ENCODE data around the gene CYP26B1. TPM values are rescaled to one million over a fixed set of nuclear protein-coding genes. Genes with fewer than 3 reads are reported as not detected.

CYP26B1 gene
- total RNA-seq, 1 donor from 2014 or later, result 1,322 TPM

DNA sequence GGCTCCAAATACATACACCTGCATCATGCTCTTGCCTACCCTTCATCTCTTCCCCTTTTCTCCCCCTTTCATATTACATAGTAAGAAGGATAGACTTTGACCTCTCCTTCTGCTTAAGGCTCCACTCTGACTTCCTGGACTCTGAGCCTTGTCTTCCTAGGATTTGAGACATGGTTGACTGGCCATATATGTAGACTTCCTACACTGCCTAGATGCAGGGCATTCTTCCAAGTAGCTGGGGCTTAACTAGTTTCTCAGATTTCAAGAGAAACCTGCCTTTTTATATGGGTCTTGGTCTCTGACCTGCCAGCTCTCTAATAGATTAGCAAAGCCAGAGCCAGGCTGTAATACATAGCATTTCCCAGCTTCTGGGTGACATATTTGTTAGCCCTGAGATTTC is 35.4 kb upstream of the CYP26B1 start:
- TF ChIP-seq, protein P1, sequence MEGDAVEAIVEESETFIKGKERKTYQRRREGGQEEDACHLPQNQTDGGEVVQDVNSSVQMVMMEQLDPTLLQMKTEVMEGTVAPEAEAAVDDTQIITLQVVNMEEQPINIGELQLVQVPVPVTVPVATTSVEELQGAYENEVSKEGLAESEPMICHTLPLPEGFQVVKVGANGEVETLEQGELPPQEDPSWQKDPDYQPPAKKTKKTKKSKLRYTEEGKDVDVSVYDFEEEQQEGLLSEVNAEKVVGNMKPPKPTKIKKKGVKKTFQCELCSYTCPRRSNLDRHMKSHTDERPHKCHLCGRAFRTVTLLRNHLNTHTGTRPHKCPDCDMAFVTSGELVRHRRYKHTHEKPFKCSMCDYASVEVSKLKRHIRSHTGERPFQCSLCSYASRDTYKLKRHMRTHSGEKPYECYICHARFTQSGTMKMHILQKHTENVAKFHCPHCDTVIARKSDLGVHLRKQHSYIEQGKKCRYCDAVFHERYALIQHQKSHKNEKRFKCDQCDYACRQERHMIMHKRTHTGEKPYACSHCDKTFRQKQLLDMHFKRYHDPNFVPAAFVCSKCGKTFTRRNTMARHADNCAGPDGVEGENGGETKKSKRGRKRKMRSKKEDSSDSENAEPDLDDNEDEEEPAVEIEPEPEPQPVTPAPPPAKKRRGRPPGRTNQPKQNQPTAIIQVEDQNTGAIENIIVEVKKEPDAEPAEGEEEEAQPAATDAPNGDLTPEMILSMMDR (IDR thresholded peaks at IDR 0.05; ENCODE audit: unreplicated experiment), result no peak
- no peaks in the 10 kb centered on the region for H3K9me3 Mint-ChIP-seq
- DNase-seq (ENCODE audit: low spot score in 2 of 2, unreplicated experiment in 2 of 2), result no peak
- H3K27ac Mint-ChIP-seq, result peak overlapping the region; percentile 80
- no peak overlapping the region for H3K4me3 Mint-ChIP-seq
- H3K4me1 Mint-ChIP-seq, result peaks cover 18% of the 10 kb centered on the region
- no peaks in the 10 kb centered on the region for H3K27me3 Mint-ChIP-seq (ENCODE audit: low read depth)
- peaks cover 39% of the 10 kb centered on the region for H3K36me3 Mint-ChIP-seq

DNA sequence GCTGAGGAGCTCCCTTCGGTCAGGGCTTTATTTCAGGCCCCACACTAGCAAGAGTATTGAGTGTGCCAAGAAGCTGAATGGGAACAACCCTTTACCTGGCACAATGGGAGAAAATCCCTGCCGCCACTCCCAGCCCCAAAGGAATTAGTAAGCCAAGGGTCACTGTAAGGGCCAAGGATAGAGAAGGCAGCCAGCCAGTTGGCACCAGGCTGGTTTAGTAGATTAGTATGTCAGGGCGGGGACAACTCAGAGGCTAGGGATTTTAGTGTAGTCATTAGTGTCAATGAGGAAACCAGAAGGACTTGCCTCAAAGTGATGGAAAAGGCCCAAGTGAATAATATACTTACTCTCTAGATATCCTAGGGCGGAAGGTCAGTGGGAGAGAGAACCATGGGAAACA is 34.9 kb upstream of the CYP26B1 start:
- Mint-ChIP-seq H3K36me3 (peaks cover 44% of the 10 kb centered on the region), H3K27me3 (ENCODE audit: low read depth) (no peaks in the 10 kb centered on the region), H3K4me1 (peaks cover 18% of the 10 kb centered on the region), H3K4me3 (no peak overlapping the region), H3K9me3 (no peaks in the 10 kb centered on the region), H3K27ac (peak overlapping the region; percentile 80)
- DNase-seq (ENCODE audit: low spot score in 2 of 2, unreplicated experiment in 2 of 2), result no peak
- TF ChIP-seq, protein P1 (IDR thresholded peaks at IDR 0.05; ENCODE audit: unreplicated experiment), result no peak

DNA sequence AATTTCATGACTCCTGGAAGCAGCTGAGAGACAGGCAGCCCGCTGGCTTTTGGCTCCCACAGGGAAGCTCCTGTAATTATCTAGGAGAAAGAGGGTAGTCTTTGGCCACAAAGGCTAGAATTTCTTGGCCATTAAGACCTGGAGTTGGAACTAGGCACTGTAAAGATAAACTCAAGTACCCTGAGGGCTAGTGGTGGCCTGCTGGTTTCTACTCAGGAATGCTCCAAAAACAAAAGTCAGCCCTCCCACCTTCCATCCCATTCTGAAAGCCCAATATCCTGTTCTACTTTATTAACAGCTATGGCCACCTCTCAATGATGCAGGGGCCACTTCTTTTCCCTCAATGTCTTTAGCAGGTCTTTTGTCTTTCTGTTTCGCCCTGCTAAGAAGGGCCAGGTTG is 34.0 kb upstream of the CYP26B1 start:
- Mint-ChIP-seq H3K36me3 (peaks cover 50% of the 10 kb centered on the region), H3K27ac (no peak overlapping the region), H3K4me1 (peaks cover 18% of the 10 kb centered on the region), H3K4me3 (no peak overlapping the region), H3K27me3 (ENCODE audit: low read depth) (no peaks in the 10 kb centered on the region), H3K9me3 (no peaks in the 10 kb centered on the region)
- TF ChIP-seq, protein P1 (IDR thresholded peaks at IDR 0.05; ENCODE audit: unreplicated experiment), result no peak
- no peak for DNase-seq (ENCODE audit: low spot score in 2 of 2, unreplicated experiment in 2 of 2)

DNA sequence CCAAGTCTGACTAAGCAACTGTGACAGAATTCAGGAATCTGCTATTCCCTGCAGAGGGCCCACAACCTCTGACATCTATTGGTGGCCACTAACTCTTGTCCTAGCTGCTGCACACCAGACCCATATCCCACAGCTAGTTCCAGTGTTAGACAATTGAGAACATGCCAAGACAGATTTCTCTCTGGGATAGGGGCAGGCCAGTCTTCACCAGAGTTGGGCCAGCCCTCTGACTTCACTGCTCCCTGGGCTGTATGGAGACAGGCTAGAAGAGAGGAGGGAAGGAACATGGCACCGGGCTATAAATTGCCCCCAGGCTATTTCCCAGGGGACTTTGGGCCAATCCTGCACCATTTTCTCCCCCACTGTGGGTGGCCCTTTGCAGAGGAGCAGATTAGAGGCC is 32.7 kb upstream of the CYP26B1 start:
- no peak overlapping the region for H3K27ac Mint-ChIP-seq
- TF ChIP-seq, protein P1 (IDR thresholded peaks at IDR 0.05; ENCODE audit: unreplicated experiment), result no peak
- no peaks in the 10 kb centered on the region for H3K27me3 Mint-ChIP-seq (ENCODE audit: low read depth)
- H3K36me3 Mint-ChIP-seq, result peaks cover 60% of the 10 kb centered on the region
- peaks cover 18% of the 10 kb centered on the region for H3K4me1 Mint-ChIP-seq
- no peaks in the 10 kb centered on the region for H3K9me3 Mint-ChIP-seq
- no peak for DNase-seq (ENCODE audit: low spot score in 2 of 2, unreplicated experiment in 2 of 2)
- no peak overlapping the region for H3K4me3 Mint-ChIP-seq

DNA sequence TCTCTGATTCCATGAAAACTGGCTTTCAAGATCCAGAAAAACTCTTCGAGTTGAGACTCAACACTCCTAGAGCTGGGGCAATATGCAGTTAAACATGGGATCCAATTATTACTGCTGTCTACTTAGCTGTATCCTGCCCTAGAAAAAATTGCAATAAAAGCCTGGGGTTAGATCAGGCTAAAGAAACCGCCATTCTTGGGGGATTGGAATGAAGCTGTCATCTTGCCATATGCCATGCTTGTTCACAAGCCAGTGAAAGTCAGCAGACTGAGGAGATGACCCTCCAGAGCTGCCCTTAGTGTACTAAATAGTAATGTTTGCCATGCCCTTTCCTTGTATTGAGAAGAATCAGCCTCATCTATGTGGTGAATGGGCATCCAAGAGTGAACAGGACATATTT is 30.9 kb upstream of the CYP26B1 start:
- TF ChIP-seq, protein P1 (IDR thresholded peaks at IDR 0.05; ENCODE audit: unreplicated experiment), result no peak
- H3K4me3 Mint-ChIP-seq, result no peak overlapping the region
- no peaks in the 10 kb centered on the region for H3K9me3 Mint-ChIP-seq
- no peaks in the 10 kb centered on the region for H3K27me3 Mint-ChIP-seq (ENCODE audit: low read depth)
- peaks cover 74% of the 10 kb centered on the region for H3K36me3 Mint-ChIP-seq
- no peak overlapping the region for H3K27ac Mint-ChIP-seq
- peaks cover 19% of the 10 kb centered on the region for H3K4me1 Mint-ChIP-seq
- DNase-seq (ENCODE audit: low spot score in 2 of 2, unreplicated experiment in 2 of 2), result no peak

DNA sequence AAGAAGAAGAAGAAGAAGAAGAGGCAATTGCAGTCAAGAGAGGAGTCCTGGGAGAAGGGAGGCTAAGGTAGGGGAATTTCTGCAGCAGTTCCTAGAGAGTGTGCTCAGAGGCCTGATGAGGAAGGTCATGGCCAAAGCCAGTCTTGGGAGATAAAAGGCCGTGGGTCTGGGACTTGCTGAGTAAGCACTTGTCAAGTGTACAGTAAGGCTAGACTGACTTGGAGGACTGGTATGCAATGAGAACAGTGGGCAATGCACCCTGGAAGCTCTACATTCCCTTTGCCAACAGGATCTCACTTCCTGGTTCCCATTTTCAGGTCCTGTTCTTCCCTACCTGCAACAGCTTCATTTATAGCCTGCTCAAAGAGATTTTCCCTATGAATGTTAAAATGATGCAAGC is 28.6 kb upstream of the CYP26B1 start:
- TF ChIP-seq, protein P1 (IDR thresholded peaks at IDR 0.05; ENCODE audit: unreplicated experiment), result no peak
- Mint-ChIP-seq H3K4me3 (no peak overlapping the region), H3K36me3 (peaks cover 62% of the 10 kb centered on the region), H3K4me1 (peaks cover 11% of the 10 kb centered on the region), H3K27ac (no peak overlapping the region), H3K9me3 (no peaks in the 10 kb centered on the region), H3K27me3 (ENCODE audit: low read depth) (no peaks in the 10 kb centered on the region)
- no peak for DNase-seq (ENCODE audit: low spot score in 2 of 2, unreplicated experiment in 2 of 2)

Data from mesothelial cell of epicardium (in vitro differentiated cells).